Mucosa of descending colon (tissue), 3 donors: Measurements from ENCODE around the gene PFKFB4. TPM values are rescaled to one million over a fixed set of nuclear protein-coding genes. Genes with fewer than 3 reads are reported as not detected.
"Not testable (repeated sequence)": the region's sequence is repeated elsewhere in the genome, so short reads cannot be mapped to it uniquely, and the experiment has no call there.

ENCODE experiments used
- ATAC-seq: fragments of 200-7000 bp; cut with Tn5 transposase; one replicate; pipeline ENCODE4 v1.9.1; 2020; ENCODE audit warnings: mild to moderate bottlenecking, moderate library complexity
- DNase-seq, 3 donors: peaks; one replicate each; pipeline ENCODE4 v3.0.0-alpha.2; 2020
- H3K36me3 ChIP-seq: fragments of 200-600 bp; one replicate; pipeline ENCODE4 v1.8.0; 2021; ENCODE audit warnings: low read depth, mild to moderate bottlenecking
- H3K4me1 ChIP-seq: fragments of 200-600 bp; one replicate; pipeline ENCODE4 v1.8.0; 2021; ENCODE audit warnings: low read depth, mild to moderate bottlenecking
- H3K4me3 ChIP-seq: fragments of 200-600 bp; one replicate; pipeline ENCODE4 v1.8.0; 2021; ENCODE audit warnings: mild to moderate bottlenecking
- H3K9me3 ChIP-seq: fragments of 200-600 bp; one replicate; pipeline ENCODE4 v1.8.0; 2021; ENCODE audit warnings: mild to moderate bottlenecking
- intact Hi-C, 2 donors: fragments of 100-400 bp; cut with DNase I in 1 of 2; cut with micrococcal nuclease in 1 of 2; formaldehyde crosslinking; loops; one replicate each; pipeline versions ENCODE4 v1.11.0 to v1.11.1; 2022; cut with DNase I, micrococcal nuclease
- total RNA-seq, 3 donors: library from RNA; stranded (reverse); fragmentation: NEBNext Ultra II Directional in 2 of 3; extraction: Animal tissue kit (Norgen Biotek cat#: 25700) in 2 of 3; gene quantifications; one replicate each; pipeline versions ENCODE4 v1.2.1 to v1.2.4, GENCODE V29; 2021 to 2023
- TF ChIP-seq, protein P1 (sequence below): fragments of 200-600 bp; IDR thresholded peaks from one replicate; pipeline ENCODE4 v1.8.0; 2022; ENCODE audit warnings: antibody characterized with exemption, mild to moderate bottlenecking
- donor health status: DM: no; HTN: no; CAD: no; lungs with moderate emphysema.
- donor health status: DM: no; HTN: no; CAD: no.
- donor health status: DM: no; HTN: yes; CAD: no.

The PFKFB4 gene
- total RNA-seq, 3 donors from 2014 or later: 4.4 to 14.2 (median 10.8) TPM

DNA sequence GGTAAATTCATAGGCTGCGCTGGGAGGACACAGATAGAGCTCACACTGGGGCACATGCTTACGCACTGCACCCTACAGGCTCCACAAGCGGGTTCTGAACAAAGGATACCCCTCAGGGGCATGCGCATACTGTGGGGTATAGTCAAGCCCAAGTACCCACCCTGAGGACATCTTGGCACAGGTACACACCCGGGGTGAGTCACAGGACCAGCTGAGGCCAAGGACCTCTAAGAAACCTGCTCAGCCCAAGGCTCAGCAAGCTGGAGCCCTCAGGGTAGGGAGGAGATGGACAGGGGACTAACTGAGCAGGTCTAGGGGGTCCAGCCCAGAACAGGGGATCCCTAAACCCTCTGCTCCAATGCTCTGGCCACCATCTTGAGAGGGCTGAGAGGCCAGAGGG lies 55.9 kb downstream of the PFKFB4 start:
- peaks cover 5% of the 10 kb centered on the region for H3K4me1 ChIP-seq
- H3K9me3 ChIP-seq: peaks cover 2% of the 10 kb centered on the region
- no peaks in the 10 kb centered on the region for H3K36me3 ChIP-seq
- no peak overlapping the region for H3K4me3 ChIP-seq
- DNase-seq (no peak), ATAC-seq (no peak)
- intact Hi-C loops: no loop called here
- TF ChIP-seq, protein P1, sequence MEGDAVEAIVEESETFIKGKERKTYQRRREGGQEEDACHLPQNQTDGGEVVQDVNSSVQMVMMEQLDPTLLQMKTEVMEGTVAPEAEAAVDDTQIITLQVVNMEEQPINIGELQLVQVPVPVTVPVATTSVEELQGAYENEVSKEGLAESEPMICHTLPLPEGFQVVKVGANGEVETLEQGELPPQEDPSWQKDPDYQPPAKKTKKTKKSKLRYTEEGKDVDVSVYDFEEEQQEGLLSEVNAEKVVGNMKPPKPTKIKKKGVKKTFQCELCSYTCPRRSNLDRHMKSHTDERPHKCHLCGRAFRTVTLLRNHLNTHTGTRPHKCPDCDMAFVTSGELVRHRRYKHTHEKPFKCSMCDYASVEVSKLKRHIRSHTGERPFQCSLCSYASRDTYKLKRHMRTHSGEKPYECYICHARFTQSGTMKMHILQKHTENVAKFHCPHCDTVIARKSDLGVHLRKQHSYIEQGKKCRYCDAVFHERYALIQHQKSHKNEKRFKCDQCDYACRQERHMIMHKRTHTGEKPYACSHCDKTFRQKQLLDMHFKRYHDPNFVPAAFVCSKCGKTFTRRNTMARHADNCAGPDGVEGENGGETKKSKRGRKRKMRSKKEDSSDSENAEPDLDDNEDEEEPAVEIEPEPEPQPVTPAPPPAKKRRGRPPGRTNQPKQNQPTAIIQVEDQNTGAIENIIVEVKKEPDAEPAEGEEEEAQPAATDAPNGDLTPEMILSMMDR: no peak

DNA sequence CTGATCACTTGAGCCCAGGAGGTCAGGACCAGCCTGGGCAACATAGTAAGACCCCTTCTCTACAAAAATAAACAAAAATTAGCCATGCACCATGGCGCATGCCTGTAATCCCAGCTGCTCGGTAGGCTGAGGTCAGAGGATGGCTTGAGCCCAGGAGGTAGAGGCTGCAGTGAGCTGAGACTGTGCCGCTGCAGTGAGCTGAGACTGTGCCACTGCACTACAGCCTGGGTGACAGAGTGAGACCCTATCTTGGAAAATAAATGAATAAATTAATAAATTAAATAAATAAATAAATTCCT lies 63.5 kb downstream of the PFKFB4 start:
- no peaks in the 10 kb centered on the region for H3K4me1 ChIP-seq
- no peaks in the 10 kb centered on the region for H3K9me3 ChIP-seq
- intact Hi-C loops: no loop called here
- TF ChIP-seq, protein P1: no peak
- ATAC-seq (no peak), DNase-seq (no peak)
- no peak overlapping the region for H3K4me3 ChIP-seq
- H3K36me3 ChIP-seq: no peaks in the 10 kb centered on the region

DNA sequence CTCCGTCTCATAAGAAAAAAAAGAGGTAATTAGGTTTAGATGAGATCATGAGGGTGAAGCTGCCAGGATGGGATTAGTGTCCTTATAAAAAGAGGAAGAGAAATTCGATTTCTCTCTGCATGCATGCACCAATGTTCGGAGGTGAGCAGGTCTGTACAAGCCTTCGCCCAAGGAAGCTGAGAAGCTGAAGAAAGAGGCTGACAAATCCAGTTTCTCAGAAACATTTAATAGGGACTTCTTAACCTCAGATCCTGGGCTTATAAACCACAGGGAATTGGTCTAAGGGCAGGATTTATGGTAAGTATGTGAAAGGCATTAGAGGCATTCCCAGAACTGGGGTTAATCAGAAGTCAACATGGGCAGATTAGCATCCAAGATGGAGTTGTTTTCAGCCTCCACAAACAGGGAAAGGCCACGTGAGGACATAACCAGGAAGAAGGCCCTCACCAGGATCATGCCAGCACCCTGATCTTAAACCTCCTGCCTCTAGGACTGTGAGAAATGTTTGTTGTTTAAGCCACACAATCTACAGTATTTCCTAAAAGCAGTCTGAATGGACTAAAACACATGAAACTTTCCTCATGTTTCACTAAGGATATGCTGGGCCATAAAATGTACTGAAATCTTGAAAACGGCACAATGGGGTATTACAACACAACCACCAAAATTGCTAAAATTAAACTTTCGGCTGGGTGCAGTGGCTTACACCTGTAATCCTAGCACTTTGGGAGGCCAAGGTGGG lies 64.0 kb downstream of the PFKFB4 start:
- no peaks in the 10 kb centered on the region for H3K4me1 ChIP-seq
- TF ChIP-seq, protein P1: no peak
- ATAC-seq (no peak), DNase-seq (no peak)
- no peaks in the 10 kb centered on the region for H3K36me3 ChIP-seq
- H3K9me3 ChIP-seq: no peaks in the 10 kb centered on the region
- intact Hi-C loops: no loop called here
- no peak overlapping the region for H3K4me3 ChIP-seq

DNA sequence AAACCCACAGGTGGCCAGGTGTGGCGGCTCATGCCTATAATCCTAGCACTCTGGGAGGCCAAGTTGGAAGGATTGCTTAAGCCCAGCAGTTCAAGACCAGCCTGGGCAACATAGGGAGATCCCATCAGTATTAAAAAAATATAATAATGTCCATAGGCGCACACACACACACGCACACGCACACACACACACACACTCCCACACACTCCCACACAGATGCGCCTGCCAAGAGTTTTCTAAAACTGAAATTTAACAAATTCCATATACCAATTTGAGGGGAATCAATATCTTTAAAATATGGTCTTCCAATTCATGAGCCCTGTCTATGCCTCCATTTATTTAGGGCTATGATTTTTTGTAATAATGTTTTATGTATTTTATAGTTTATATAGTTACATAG lies 69.7 kb downstream of the PFKFB4 start:
- no peaks in the 10 kb centered on the region for H3K4me1 ChIP-seq
- ATAC-seq: no peak
- TF ChIP-seq, protein P1: no peak
- no peaks in the 10 kb centered on the region for H3K36me3 ChIP-seq
- intact Hi-C loops: no loop called here
- no peak overlapping the region for H3K4me3 ChIP-seq
- DNase-seq: no peak
- no peaks in the 10 kb centered on the region for H3K9me3 ChIP-seq

DNA sequence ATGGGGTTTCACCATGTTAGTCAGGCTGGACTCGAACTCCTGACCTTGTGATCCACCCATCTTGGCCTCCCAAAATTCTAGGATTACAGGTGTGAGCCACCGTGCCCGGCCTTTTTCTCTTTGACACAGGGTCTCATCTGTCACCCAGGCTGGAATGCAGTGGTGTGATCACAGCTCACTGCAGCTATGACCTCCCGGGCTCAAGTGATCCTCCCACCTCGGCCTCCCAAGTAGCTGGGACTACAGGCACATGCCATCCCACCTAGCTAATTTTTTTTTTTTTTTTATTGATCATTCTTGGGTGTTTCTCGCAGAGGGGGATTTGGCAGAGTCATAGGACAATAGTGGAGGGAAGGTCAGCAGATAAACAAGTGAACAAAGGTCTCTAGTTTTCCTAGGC lies 73.8 kb downstream of the PFKFB4 start:
- H3K36me3 ChIP-seq, H3K9me3 ChIP-seq, H3K4me1 ChIP-seq, ATAC-seq, H3K4me3 ChIP-seq, DNase-seq, intact Hi-C loops: not testable (repeated sequence)

DNA sequence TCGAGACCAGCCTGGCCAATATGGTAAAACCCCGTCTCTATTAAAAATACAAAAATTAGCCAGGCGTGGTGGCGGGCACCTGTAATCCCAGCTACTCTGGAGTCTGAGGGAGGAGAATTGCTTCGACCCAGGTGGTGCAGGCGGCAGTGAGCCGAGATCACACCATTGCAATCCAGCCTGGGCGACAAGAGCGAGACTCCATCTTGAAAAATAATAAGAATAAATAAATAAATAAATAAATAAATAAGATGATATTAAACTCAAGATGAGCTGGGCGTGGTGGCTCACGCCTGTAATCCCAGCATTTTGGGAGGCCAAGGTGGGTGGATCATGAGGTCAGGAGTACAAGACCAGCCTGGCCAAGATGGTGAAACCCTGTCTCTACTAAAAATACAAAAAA lies 75.7 kb downstream of the PFKFB4 start:
- H3K9me3 ChIP-seq, intact Hi-C loops, ATAC-seq, H3K4me1 ChIP-seq, H3K4me3 ChIP-seq, DNase-seq, H3K36me3 ChIP-seq: not testable (repeated sequence)
